Keratinocyte (primary cell): Measurements from ENCODE around the gene COX6B2. TPM values are rescaled to one million over a fixed set of nuclear protein-coding genes. Genes with fewer than 3 reads are reported as not detected.
A peak's percentile ranks its signal among the peaks of the same experiment; 100 is the strongest.

Source experiments
- DNase-seq: peaks from one replicate; pipeline ENCODE4 v3.0.0-alpha.2; 2011; ENCODE audit warnings: low read depth, missing footprints, low spot score
- FAIRE-seq: peaks from 2 replicates; lab custom pipeline; 2011; peaks lifted over from hg19 to GRCh38; lab: Jason Lieb, UNC
- H2AFZ ChIP-seq: 2 replicates; pipeline ENCODE4 v1.6.0; 2012; ENCODE audit warnings: low read length, control low read depth, inconsistent platforms; ENCODE audit not compliant: control insufficient read depth
- H3K27ac ChIP-seq: 2 replicates; pipeline ENCODE4 v1.5.1; 2011; ENCODE audit warnings: low read length; ENCODE audit not compliant: control insufficient read depth, insufficient read depth
- H3K27me3 ChIP-seq: 3 replicates; pipeline ENCODE4 v1.6.0; 2011; ENCODE audit warnings: low read length; ENCODE audit not compliant: control insufficient read depth, insufficient read depth; ENCODE audit errors: extremely low read depth
- H3K36me3 ChIP-seq, 2 experiments: 2 replicates in 1 of 2; 3 replicates in 1 of 2; pipeline ENCODE4 v1.5.1; 2011; ENCODE audit warnings: low read length in 2 of 2, mild to moderate bottlenecking in 1 of 2; ENCODE audit not compliant: control insufficient read depth in 2 of 2, insufficient read depth in 2 of 2; ENCODE audit errors: extremely low read depth in 1 of 2
- H3K4me1 ChIP-seq: 3 replicates; pipeline ENCODE4 v1.5.1; 2011; ENCODE audit warnings: low read length; ENCODE audit not compliant: control insufficient read depth, insufficient read depth; ENCODE audit errors: extremely low read depth
- H3K4me2 ChIP-seq: 3 replicates; pipeline ENCODE4 v1.6.0; 2011; ENCODE audit warnings: low read depth, low read length; ENCODE audit not compliant: control insufficient read depth, insufficient read depth; ENCODE audit errors: extremely low read depth
- H3K4me3 ChIP-seq, 3 experiments: fragments of 200-600 bp in 1 of 3; sonication (generic) in 1 of 3; 2 replicates in 2 of 3; 3 replicates in 1 of 3; pipeline ENCODE4 v1.5.1; 2011 to 2016; ENCODE audit warnings: low read length in 3 of 3, mild to moderate bottlenecking in 3 of 3, control low read depth in 2 of 3, inconsistent platforms in 1 of 3, low read depth in 1 of 3, mixed read lengths in 1 of 3, mixed run types in 1 of 3, moderate library complexity in 1 of 3; ENCODE audit not compliant: control insufficient read depth in 2 of 3, insufficient read depth in 2 of 3; ENCODE audit errors: extremely low read depth in 1 of 3
- H3K79me2 ChIP-seq: 2 replicates; pipeline ENCODE4 v1.6.0; 2012; ENCODE audit warnings: low read length; ENCODE audit not compliant: control insufficient read depth, insufficient read depth
- H3K9ac ChIP-seq: 3 replicates; pipeline ENCODE4 v1.6.0; 2011; ENCODE audit warnings: low read length; ENCODE audit not compliant: control insufficient read depth, insufficient read depth; ENCODE audit errors: extremely low read depth
- H3K9me1 ChIP-seq: 3 replicates; pipeline ENCODE4 v1.6.0; 2011; ENCODE audit warnings: low read length; ENCODE audit not compliant: control insufficient read depth, insufficient read depth; ENCODE audit errors: extremely low read depth
- H3K9me3 ChIP-seq: 2 replicates; pipeline ENCODE4 v1.5.1; 2012; ENCODE audit warnings: low read depth, low read length; ENCODE audit not compliant: control insufficient read depth
- H4K20me1 ChIP-seq: 3 replicates; pipeline ENCODE4 v1.6.0; 2011; ENCODE audit warnings: low read length; ENCODE audit not compliant: control insufficient read depth, insufficient read depth; ENCODE audit errors: extremely low read depth
- CTCF ChIP-seq, 3 experiments: IDR thresholded peaks in 1 of 3; conservative IDR thresholded peaks in 1 of 3; optimal IDR thresholded peaks in 1 of 3; 2 replicates in 2 of 3; 3 replicates in 1 of 3; pipeline versions ENCODE3 to v1.5.1; 2011; ENCODE audit warnings: low read length in 3 of 3, mild to moderate bottlenecking in 3 of 3, moderate library complexity in 2 of 3, control low read depth in 1 of 3, inconsistent platforms in 1 of 3; ENCODE audit not compliant: insufficient read depth in 2 of 3; ENCODE audit errors: extremely low read depth in 1 of 3
- EZH2 ChIP-seq: IDR thresholded peaks from one replicate; pipeline ENCODE4 v1.6.1; 2012; ENCODE audit warnings: inconsistent platforms, mild to moderate bottlenecking, low read length, moderate library complexity
- dilution Hi-C: fragments of 300-500 bp; cut with MboI; formaldehyde crosslinking; loops from one replicate; pipeline ENCODE4 v1.7.0; 2020; ENCODE audit warnings: low sequenced_read_pairs; ENCODE audit not compliant: extremely low pct_ligation_motif_present
- polyA plus RNA-seq, 5 experiments: library from polyadenylated mRNA; depleted of rRNA in 3 of 5; stranded (reverse) in 3 of 5; stranded (forward) in 1 of 5; unstranded in 1 of 5; fragments of >200 nt; gene quantifications; 1 replicate in 1 of 5; 2 replicates in 3 of 5; 3 replicates in 1 of 5; pipeline versions ENCODE4 v1.2.1 to v1.2.3, GENCODE V29; 2011 to 2012; ENCODE audit warnings: missing spikeins in 2 of 5, low read depth in 1 of 5, low replicate concordance in 1 of 5

Gene COX6B2
- polyA plus RNA-seq, 1 donor (not counting 4 experiments of a cell fraction or from before 2014, with no cell fraction given) = 1.4 TPM

GRCh38 chr19:55372316-55373081, 18.0 kb upstream of the COX6B2 start:
- H3K4me3 ChIP-seq = no peak overlapping the region
- peaks cover 15% of the 10 kb centered on the region for H3K27me3 ChIP-seq
- no peaks in the 10 kb centered on the region for H3K79me2 ChIP-seq
- no peaks in the 10 kb centered on the region for H3K9me1 ChIP-seq
- no peaks in the 10 kb centered on the region for H3K36me3 ChIP-seq
- no peak overlapping the region for H3K27ac ChIP-seq
- H2AFZ ChIP-seq = no peak overlapping the region
- H3K4me2 ChIP-seq = no peak overlapping the region
- TF ChIP-seq EZH2 (no peak), CTCF (optimal IDR thresholded peaks at IDR 0.05 in 1 of 3, IDR thresholded peaks at IDR 0.05 in 1 of 3, conservative IDR thresholded peaks at IDR 0.05 in 1 of 3; ENCODE audit: extremely low read depth in 1 of 3, insufficient read depth in 2 of 3, low read length in 3 of 3) (no peak)
- peaks cover 15% of the 10 kb centered on the region for H3K4me1 ChIP-seq
- FAIRE-seq (no peak), DNase-seq (no peak)
- H3K9me3 ChIP-seq = no peaks in the 10 kb centered on the region
- no peak overlapping the region for H3K9ac ChIP-seq
- H4K20me1 ChIP-seq = no peaks in the 10 kb centered on the region
- dilution Hi-C loops = no loop called here

- no peak for TF ChIP-seq EZH2
- TF ChIP-seq CTCF (optimal IDR thresholded peaks at IDR 0.05 in 1 of 3, IDR thresholded peaks at IDR 0.05 in 1 of 3, conservative IDR thresholded peaks at IDR 0.05 in 1 of 3; ENCODE audit: extremely low read depth in 1 of 3, insufficient read depth in 2 of 3, low read length in 3 of 3) = no peak
- Histone ChIP-seq H3K4me1 (peaks cover 15% of the 10 kb centered on the region), H3K27me3 (peaks cover 15% of the 10 kb centered on the region), H3K4me3 (peak within 1 kb of the TSS; percentile 63 to 78 (median 76)), H4K20me1 (no peaks in the 10 kb centered on the region), H2AFZ (peak within 1 kb of the TSS; percentile 63), H3K36me3 (no peaks in the 10 kb centered on the region), H3K27ac (peak within 1 kb of the TSS; percentile 36), H3K79me2 (no peaks in the 10 kb centered on the region), H3K4me2 (peak within 1 kb of the TSS; percentile 77), H3K9me3 (no peaks in the 10 kb centered on the region), H3K9me1 (no peaks in the 10 kb centered on the region), H3K9ac (peak within 1 kb of the TSS; percentile 69)
- DNase-seq = no peak
- FAIRE-seq = no peak
- dilution Hi-C loops = no loop called here
Observed at GRCh38 chr19:55370305-55370988, 15.9 kb upstream of the COX6B2 start, which contains the start of gene IL11. IL11 (minus strand) TSS chr19:55370463; CDS start chr19:55370310, 153 bp downstream.
